CD4-positive, alpha-beta T cell treated with Interleukin-17A for 4 hours (primary cell): Measurements from ENCODE around the gene PTPRK.
A peak's percentile ranks its signal among the peaks of the same experiment; 100 is the strongest.
"Not testable (repeated sequence)": the region's sequence is repeated elsewhere in the genome, so short reads cannot be mapped to it uniquely, and the experiment has no call there.

ENCODE experiments used
- DNase-seq: peaks from one replicate; pipeline ENCODE4 v3.0.0-alpha.2; 2020; ENCODE audit warnings: mixed read lengths

Gene PTPRK

GRCh38 chr6:127937747-127938146, 582.7 kb downstream of the PTPRK start:
- DNase-seq: no peak

GRCh38 chr6:127937102-127937501, 583.3 kb downstream of the PTPRK start:
- no peak for DNase-seq

GRCh38 chr6:127934956-127935355, 585.4 kb downstream of the PTPRK start:
- DNase-seq: no peak

GRCh38 chr6:127933852-127934840, 586.3 kb downstream of the PTPRK start:
- peak; percentile 63 for DNase-seq

- DNase-seq: no peak
Measured at GRCh38 chr6:127933137-127933536, 587.3 kb downstream of the PTPRK start.

GRCh38 chr6:127932708-127933107, 587.7 kb downstream of the PTPRK start:
- DNase-seq: no peak

GRCh38 chr6:127926441-127926840, 594.0 kb downstream of the PTPRK start:
- DNase-seq: not testable (repeated sequence)

GRCh38 chr6:127924440-127924839, 596.0 kb downstream of the PTPRK start:
- no peak for DNase-seq

- DNase-seq: no peak
Measured at GRCh38 chr6:127924031-127924430, 596.4 kb downstream of the PTPRK start.

- peak; percentile 27 for DNase-seq
Measured at GRCh38 chr6:127923135-127923534, 597.3 kb downstream of the PTPRK start.

GRCh38 chr6:127921982-127922381, 598.4 kb downstream of the PTPRK start:
- DNase-seq: peak; percentile 30

GRCh38 chr6:127920804-127921203, 599.6 kb downstream of the PTPRK start:
- DNase-seq: no peak
